WTC11 (cell line): Measurements from ENCODE around the gene PRUNE2. TPM values are rescaled to one million over a fixed set of nuclear protein-coding genes. Genes with fewer than 3 reads are reported as not detected.

ENCODE experiments used
- CREB1 ChIP-seq: sonication (generic); formaldehyde crosslinking; IDR thresholded peaks from 2 replicates; pipeline ENCODE4 v1.8.0; 2023; ENCODE audit warnings: mild to moderate bottlenecking, missing genetic modification reagents
- ELF4 ChIP-seq: sonication (generic); formaldehyde crosslinking; IDR thresholded peaks from 2 replicates; pipeline ENCODE4 v1.8.1; 2022; ENCODE audit warnings: low read depth, mild to moderate bottlenecking, moderate library complexity, missing genetic modification reagents
- ETV6 ChIP-seq: sonication (generic); formaldehyde crosslinking; IDR thresholded peaks from 2 replicates; pipeline ENCODE4 v1.8.1; 2022; ENCODE audit warnings: mild to moderate bottlenecking, missing genetic modification reagents
- FOXK1 ChIP-seq: sonication (generic); formaldehyde crosslinking; IDR thresholded peaks from 2 replicates; pipeline ENCODE4 v1.8.0; 2022; ENCODE audit warnings: mild to moderate bottlenecking, moderate library complexity, missing genetic modification reagents
- FOXP1 ChIP-seq: sonication (generic); formaldehyde crosslinking; IDR thresholded peaks from 2 replicates; pipeline ENCODE4 v1.8.0; 2022; ENCODE audit warnings: missing genetic modification reagents, mild to moderate bottlenecking, moderate library complexity, borderline replicate concordance
- IRF2 ChIP-seq: sonication (generic); formaldehyde crosslinking; IDR thresholded peaks from 2 replicates; pipeline ENCODE4 v1.8.0; 2022; ENCODE audit warnings: low read depth, missing genetic modification reagents, borderline replicate concordance
- OVOL2 ChIP-seq: fragments of 250-450 bp; sonication (Bioruptor Pico); IDR thresholded peaks from 2 replicates; pipeline ENCODE4 v1.9.0; 2021; ENCODE audit warnings: mild to moderate bottlenecking, borderline replicate concordance
- RELA ChIP-seq: sonication (generic); formaldehyde crosslinking; IDR thresholded peaks from 2 replicates; pipeline ENCODE4 v1.8.1; 2022; ENCODE audit warnings: missing genetic modification reagents, mild to moderate bottlenecking, borderline replicate concordance
- TEAD1 ChIP-seq: sonication (generic); formaldehyde crosslinking; IDR thresholded peaks from 2 replicates; pipeline ENCODE4 v1.8.0; 2022; ENCODE audit warnings: mild to moderate bottlenecking, missing genetic modification reagents
- TEAD4 ChIP-seq: sonication (generic); formaldehyde crosslinking; IDR thresholded peaks from 2 replicates; pipeline ENCODE4 v1.8.0; 2022; ENCODE audit warnings: mild to moderate bottlenecking, missing genetic modification reagents
- TP53 ChIP-seq: sonication (generic); formaldehyde crosslinking; IDR thresholded peaks from 2 replicates; pipeline ENCODE4 v1.8.1; 2023; ENCODE audit warnings: mild to moderate bottlenecking, missing genetic modification reagents
- total RNA-seq: library from RNA; stranded (reverse); gene quantifications from 3 replicates; pipeline ENCODE4 v1.2.3, GENCODE V29; 2021
- TF ChIP-seq, protein P1 (sequence below): sonication (generic); formaldehyde crosslinking; IDR thresholded peaks from 2 replicates; pipeline ENCODE4 v1.8.1; 2022; ENCODE audit warnings: mild to moderate bottlenecking, moderate library complexity, missing genetic modification reagents
- TF ChIP-seq, protein P2 (sequence below): fragments of 200-600 bp; IDR thresholded peaks from 2 replicates; pipeline ENCODE4 v1.8.0; 2022; ENCODE audit warnings: antibody characterized with exemption
- TF ChIP-seq, protein P3 (sequence below): sonication (generic); formaldehyde crosslinking; IDR thresholded peaks from 2 replicates; pipeline ENCODE4 v1.8.1; 2022; ENCODE audit warnings: low read depth, mild to moderate bottlenecking, moderate library complexity, missing genetic modification reagents, borderline replicate concordance
- TF ChIP-seq, protein P4 (sequence below): fragments of 250-450 bp; sonication (Bioruptor Pico); IDR thresholded peaks from 2 replicates; pipeline ENCODE4 v1.8.0; 2021; ENCODE audit warnings: mild to moderate bottlenecking
- TF ChIP-seq, protein P5 (sequence below): sonication (generic); formaldehyde crosslinking; conservative IDR thresholded peaks from 2 replicates; pipeline ENCODE4 v1.8.1; 2022; ENCODE audit warnings: mild to moderate bottlenecking, missing genetic modification reagents
- TF ChIP-seq, protein P6 (sequence below): sonication (generic); formaldehyde crosslinking; IDR thresholded peaks from 2 replicates; pipeline ENCODE4 v1.8.1; 2023; ENCODE audit warnings: mild to moderate bottlenecking, missing genetic modification reagents
- TF ChIP-seq, protein P7 (sequence below): sonication (generic); formaldehyde crosslinking; IDR thresholded peaks from 2 replicates; pipeline ENCODE4 v1.8.0; 2023; ENCODE audit warnings: missing genetic modification reagents, mild to moderate bottlenecking, borderline replicate concordance
- TF ChIP-seq, protein P8 (sequence below): sonication (generic); formaldehyde crosslinking; IDR thresholded peaks from 2 replicates; pipeline ENCODE4 v1.8.1; 2022; ENCODE audit warnings: mild to moderate bottlenecking, missing genetic modification reagents, moderate library complexity, borderline replicate concordance
- TF ChIP-seq, protein P9 (sequence below): fragments of 250-450 bp; sonication (Bioruptor Pico); IDR thresholded peaks from 2 replicates; pipeline ENCODE4 v1.9.0; 2021; ENCODE audit warnings: mild to moderate bottlenecking

The PRUNE2 gene
- total RNA-seq, 1 experiment from 2014 or later, result 13.1 TPM

DNA sequence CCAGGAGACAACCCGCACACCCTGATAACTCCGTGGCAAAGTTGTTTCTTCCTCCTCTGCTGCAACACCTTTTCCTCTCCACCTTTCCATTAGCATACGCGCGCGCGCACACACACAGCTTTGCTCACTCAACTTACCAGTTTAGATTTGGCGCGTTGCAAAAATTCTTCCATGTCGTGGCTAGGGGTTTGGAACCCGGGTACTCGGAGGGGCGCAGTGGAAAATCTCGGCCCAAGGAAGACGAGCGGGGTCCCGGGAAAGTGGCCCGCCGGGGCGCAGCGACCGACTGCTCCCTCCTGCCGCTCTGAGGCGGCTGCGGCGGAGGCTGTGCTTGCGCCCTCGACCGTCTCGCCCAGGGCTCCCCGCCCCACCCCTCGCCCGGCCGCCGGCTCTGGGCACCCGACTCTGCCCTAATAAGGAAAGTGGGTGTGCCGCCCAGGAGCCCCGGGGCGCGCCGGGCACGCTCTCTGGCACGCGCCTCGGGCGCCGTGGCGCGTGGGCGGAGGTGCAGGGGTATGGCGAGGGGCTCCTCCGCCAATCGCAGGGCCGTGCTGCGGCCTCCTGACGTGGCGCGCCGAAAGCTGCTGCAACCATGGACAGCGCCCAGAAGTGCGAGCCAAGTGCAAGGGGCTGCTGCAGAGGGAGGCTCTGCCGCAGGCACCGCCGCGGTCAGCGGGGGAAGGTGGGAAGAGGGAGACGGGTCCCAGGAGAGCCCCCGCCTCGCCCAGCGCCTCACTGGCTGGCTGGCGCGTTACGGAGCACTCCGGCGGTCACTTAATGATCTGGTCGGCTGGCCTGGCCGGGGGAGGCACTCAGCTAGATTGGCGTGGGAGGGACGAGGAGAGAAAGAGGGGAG, at the start of gene PRUNE2 (continued):
- TF ChIP-seq, protein P1, sequence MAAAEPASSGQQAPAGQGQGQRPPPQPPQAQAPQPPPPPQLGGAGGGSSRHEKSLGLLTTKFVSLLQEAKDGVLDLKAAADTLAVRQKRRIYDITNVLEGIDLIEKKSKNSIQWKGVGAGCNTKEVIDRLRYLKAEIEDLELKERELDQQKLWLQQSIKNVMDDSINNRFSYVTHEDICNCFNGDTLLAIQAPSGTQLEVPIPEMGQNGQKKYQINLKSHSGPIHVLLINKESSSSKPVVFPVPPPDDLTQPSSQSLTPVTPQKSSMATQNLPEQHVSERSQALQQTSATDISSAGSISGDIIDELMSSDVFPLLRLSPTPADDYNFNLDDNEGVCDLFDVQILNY (CRISPR knock-in tag), result peak; percentile 94
- TF ChIP-seq, protein P2, sequence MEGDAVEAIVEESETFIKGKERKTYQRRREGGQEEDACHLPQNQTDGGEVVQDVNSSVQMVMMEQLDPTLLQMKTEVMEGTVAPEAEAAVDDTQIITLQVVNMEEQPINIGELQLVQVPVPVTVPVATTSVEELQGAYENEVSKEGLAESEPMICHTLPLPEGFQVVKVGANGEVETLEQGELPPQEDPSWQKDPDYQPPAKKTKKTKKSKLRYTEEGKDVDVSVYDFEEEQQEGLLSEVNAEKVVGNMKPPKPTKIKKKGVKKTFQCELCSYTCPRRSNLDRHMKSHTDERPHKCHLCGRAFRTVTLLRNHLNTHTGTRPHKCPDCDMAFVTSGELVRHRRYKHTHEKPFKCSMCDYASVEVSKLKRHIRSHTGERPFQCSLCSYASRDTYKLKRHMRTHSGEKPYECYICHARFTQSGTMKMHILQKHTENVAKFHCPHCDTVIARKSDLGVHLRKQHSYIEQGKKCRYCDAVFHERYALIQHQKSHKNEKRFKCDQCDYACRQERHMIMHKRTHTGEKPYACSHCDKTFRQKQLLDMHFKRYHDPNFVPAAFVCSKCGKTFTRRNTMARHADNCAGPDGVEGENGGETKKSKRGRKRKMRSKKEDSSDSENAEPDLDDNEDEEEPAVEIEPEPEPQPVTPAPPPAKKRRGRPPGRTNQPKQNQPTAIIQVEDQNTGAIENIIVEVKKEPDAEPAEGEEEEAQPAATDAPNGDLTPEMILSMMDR, result no peak
- TF ChIP-seq, protein P3, sequence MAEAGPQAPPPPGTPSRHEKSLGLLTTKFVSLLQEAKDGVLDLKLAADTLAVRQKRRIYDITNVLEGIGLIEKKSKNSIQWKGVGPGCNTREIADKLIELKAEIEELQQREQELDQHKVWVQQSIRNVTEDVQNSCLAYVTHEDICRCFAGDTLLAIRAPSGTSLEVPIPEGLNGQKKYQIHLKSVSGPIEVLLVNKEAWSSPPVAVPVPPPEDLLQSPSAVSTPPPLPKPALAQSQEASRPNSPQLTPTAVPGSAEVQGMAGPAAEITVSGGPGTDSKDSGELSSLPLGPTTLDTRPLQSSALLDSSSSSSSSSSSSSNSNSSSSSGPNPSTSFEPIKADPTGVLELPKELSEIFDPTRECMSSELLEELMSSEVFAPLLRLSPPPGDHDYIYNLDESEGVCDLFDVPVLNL, result peak; percentile 84
- TF ChIP-seq OVOL2 (CRISPR knock-in tag), result no peak
- TF ChIP-seq, protein P4, sequence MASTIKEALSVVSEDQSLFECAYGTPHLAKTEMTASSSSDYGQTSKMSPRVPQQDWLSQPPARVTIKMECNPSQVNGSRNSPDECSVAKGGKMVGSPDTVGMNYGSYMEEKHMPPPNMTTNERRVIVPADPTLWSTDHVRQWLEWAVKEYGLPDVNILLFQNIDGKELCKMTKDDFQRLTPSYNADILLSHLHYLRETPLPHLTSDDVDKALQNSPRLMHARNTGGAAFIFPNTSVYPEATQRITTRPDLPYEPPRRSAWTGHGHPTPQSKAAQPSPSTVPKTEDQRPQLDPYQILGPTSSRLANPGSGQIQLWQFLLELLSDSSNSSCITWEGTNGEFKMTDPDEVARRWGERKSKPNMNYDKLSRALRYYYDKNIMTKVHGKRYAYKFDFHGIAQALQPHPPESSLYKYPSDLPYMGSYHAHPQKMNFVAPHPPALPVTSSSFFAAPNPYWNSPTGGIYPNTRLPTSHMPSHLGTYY, result no peak
- 0 out of 2 replicates have a peak, but pooled peaks have one; percentile 75 for TF ChIP-seq TEAD4 (CRISPR knock-in tag)
- TF ChIP-seq, protein P5, sequence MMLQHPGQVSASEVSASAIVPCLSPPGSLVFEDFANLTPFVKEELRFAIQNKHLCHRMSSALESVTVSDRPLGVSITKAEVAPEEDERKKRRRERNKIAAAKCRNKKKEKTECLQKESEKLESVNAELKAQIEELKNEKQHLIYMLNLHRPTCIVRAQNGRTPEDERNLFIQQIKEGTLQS (CRISPR knock-in tag), result peak; percentile 60; the same call in 1 of the 2 replicates
- peak; percentile 96 for TF ChIP-seq ETV6 (CRISPR knock-in tag)
- TF ChIP-seq, protein P6, sequence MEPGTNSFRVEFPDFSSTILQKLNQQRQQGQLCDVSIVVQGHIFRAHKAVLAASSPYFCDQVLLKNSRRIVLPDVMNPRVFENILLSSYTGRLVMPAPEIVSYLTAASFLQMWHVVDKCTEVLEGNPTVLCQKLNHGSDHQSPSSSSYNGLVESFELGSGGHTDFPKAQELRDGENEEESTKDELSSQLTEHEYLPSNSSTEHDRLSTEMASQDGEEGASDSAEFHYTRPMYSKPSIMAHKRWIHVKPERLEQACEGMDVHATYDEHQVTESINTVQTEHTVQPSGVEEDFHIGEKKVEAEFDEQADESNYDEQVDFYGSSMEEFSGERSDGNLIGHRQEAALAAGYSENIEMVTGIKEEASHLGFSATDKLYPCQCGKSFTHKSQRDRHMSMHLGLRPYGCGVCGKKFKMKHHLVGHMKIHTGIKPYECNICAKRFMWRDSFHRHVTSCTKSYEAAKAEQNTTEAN (CRISPR knock-in tag), result peak; percentile 98
- peak; percentile 92; the same call in 1 of the 2 replicates for TF ChIP-seq ELF4 (CRISPR knock-in tag)
- peak; percentile 99 for TF ChIP-seq RELA (CRISPR knock-in tag)
- peak; percentile 98 for TF ChIP-seq TP53 (CRISPR knock-in tag)
- TF ChIP-seq FOXK1 (CRISPR knock-in tag), result peak; percentile 97
- peak; percentile 91 for TF ChIP-seq CREB1 (CRISPR knock-in tag)
- TF ChIP-seq, protein P7, sequence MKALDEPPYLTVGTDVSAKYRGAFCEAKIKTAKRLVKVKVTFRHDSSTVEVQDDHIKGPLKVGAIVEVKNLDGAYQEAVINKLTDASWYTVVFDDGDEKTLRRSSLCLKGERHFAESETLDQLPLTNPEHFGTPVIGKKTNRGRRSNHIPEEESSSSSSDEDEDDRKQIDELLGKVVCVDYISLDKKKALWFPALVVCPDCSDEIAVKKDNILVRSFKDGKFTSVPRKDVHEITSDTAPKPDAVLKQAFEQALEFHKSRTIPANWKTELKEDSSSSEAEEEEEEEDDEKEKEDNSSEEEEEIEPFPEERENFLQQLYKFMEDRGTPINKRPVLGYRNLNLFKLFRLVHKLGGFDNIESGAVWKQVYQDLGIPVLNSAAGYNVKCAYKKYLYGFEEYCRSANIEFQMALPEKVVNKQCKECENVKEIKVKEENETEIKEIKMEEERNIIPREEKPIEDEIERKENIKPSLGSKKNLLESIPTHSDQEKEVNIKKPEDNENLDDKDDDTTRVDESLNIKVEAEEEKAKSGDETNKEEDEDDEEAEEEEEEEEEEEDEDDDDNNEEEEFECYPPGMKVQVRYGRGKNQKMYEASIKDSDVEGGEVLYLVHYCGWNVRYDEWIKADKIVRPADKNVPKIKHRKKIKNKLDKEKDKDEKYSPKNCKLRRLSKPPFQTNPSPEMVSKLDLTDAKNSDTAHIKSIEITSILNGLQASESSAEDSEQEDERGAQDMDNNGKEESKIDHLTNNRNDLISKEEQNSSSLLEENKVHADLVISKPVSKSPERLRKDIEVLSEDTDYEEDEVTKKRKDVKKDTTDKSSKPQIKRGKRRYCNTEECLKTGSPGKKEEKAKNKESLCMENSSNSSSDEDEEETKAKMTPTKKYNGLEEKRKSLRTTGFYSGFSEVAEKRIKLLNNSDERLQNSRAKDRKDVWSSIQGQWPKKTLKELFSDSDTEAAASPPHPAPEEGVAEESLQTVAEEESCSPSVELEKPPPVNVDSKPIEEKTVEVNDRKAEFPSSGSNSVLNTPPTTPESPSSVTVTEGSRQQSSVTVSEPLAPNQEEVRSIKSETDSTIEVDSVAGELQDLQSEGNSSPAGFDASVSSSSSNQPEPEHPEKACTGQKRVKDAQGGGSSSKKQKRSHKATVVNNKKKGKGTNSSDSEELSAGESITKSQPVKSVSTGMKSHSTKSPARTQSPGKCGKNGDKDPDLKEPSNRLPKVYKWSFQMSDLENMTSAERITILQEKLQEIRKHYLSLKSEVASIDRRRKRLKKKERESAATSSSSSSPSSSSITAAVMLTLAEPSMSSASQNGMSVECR, result peak; percentile 99
- TF ChIP-seq, protein P8, sequence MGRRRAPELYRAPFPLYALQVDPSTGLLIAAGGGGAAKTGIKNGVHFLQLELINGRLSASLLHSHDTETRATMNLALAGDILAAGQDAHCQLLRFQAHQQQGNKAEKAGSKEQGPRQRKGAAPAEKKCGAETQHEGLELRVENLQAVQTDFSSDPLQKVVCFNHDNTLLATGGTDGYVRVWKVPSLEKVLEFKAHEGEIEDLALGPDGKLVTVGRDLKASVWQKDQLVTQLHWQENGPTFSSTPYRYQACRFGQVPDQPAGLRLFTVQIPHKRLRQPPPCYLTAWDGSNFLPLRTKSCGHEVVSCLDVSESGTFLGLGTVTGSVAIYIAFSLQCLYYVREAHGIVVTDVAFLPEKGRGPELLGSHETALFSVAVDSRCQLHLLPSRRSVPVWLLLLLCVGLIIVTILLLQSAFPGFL (CRISPR knock-in tag), result peak; percentile 84; the same call in 1 of the 2 replicates
- peak; percentile 95 for TF ChIP-seq TEAD1
- peak; percentile 99 for TF ChIP-seq FOXP1 (CRISPR knock-in tag)
- peak; percentile 73; the same call in 1 of the 2 replicates for TF ChIP-seq IRF2 (CRISPR knock-in tag)
- TF ChIP-seq, protein P9, sequence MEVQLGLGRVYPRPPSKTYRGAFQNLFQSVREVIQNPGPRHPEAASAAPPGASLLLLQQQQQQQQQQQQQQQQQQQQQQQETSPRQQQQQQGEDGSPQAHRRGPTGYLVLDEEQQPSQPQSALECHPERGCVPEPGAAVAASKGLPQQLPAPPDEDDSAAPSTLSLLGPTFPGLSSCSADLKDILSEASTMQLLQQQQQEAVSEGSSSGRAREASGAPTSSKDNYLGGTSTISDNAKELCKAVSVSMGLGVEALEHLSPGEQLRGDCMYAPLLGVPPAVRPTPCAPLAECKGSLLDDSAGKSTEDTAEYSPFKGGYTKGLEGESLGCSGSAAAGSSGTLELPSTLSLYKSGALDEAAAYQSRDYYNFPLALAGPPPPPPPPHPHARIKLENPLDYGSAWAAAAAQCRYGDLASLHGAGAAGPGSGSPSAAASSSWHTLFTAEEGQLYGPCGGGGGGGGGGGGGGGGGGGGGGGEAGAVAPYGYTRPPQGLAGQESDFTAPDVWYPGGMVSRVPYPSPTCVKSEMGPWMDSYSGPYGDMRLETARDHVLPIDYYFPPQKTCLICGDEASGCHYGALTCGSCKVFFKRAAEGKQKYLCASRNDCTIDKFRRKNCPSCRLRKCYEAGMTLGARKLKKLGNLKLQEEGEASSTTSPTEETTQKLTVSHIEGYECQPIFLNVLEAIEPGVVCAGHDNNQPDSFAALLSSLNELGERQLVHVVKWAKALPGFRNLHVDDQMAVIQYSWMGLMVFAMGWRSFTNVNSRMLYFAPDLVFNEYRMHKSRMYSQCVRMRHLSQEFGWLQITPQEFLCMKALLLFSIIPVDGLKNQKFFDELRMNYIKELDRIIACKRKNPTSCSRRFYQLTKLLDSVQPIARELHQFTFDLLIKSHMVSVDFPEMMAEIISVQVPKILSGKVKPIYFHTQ (CRISPR knock-in tag), result no peak
